SK-N-SH (cell line): ENCODE measurements around the gene IRAK2. TPM values are rescaled to one million over a fixed set of nuclear protein-coding genes. Genes with fewer than 3 reads are reported as not detected.

ENCODE experiments used
- CTCF ChIA-PET: fragments of 300-600, 350-600 bp; formaldehyde crosslinking; extraction: SDS; loops from one replicate; lab custom pipeline; 2021; lab: Yijun Ruan, JAX
- POLR2A ChIA-PET: fragments of 350-600 bp; sonication (Branson Sonifier 250); formaldehyde crosslinking; extraction: SDS; loops from one replicate; lab custom pipeline; 2020; ENCODE audit warnings: antibody characterized with exemption, inconsistent platforms; lab: Yijun Ruan, JAX
- DNase-seq: peaks from one replicate; pipeline ENCODE4 v3.0.0; 2012
- H2AFZ ChIP-seq: fragments of 200-600 bp; sonication (generic); 2 replicates; pipeline ENCODE4 v1.8.1; 2016; ENCODE audit warnings: antibody characterized with exemption, mild to moderate bottlenecking, low read depth
- H3F3A ChIP-seq: fragments of 200-600 bp; sonication (generic); replicated peaks from 2 replicates; pipeline ENCODE3; 2016; ENCODE audit warnings: antibody characterized with exemption, mild to moderate bottlenecking; ENCODE audit not compliant: insufficient read depth
- H3K27ac ChIP-seq, 2 experiments: fragments of 200-500 bp in 1 of 2; fragments of 200-600 bp in 1 of 2; sonication (Bioruptor generic) in 1 of 2; sonication (generic), shearing (Covaris generic) in 1 of 2; 2 replicates each; pipeline versions ENCODE4 v1.5.1 to v1.6.1; 2014 to 2016; ENCODE audit warnings: low read depth in 2 of 2, inconsistent platforms in 1 of 2, low read length in 1 of 2, mild to moderate bottlenecking in 1 of 2, mixed read lengths in 1 of 2
- H3K27me3 ChIP-seq: fragments of 200-600 bp; sonication (generic), shearing (Covaris generic); 2 replicates; pipeline ENCODE4 v1.6.1; 2016; ENCODE audit warnings: mixed run types; ENCODE audit not compliant: insufficient read depth
- H3K36me3 ChIP-seq, 2 experiments: fragments of 200-500 bp in 1 of 2; fragments of 200-600 bp in 1 of 2; sonication (Bioruptor generic) in 1 of 2; sonication (generic) in 1 of 2; replicated peaks in 1 of 2; 2 replicates each; pipeline versions ENCODE3 to v1.5.1; 2014 to 2016; ENCODE audit warnings: low read length in 1 of 2, mild to moderate bottlenecking in 1 of 2; ENCODE audit not compliant: insufficient read depth in 2 of 2, control insufficient read depth in 1 of 2
- H3K4me1 ChIP-seq, 2 experiments: fragments of 200-500 bp in 1 of 2; fragments of 200-600 bp in 1 of 2; sonication (Bioruptor generic) in 1 of 2; sonication (generic), shearing (Covaris generic) in 1 of 2; 2 replicates each; pipeline versions ENCODE4 v1.5.1 to v1.6.1; 2014 to 2016; ENCODE audit warnings: low read depth in 1 of 2, low read length in 1 of 2, mixed run types in 1 of 2; ENCODE audit not compliant: insufficient read depth in 2 of 2, control insufficient read depth in 1 of 2
- H3K4me2 ChIP-seq: fragments of 200-600 bp; sonication (generic), shearing (Covaris generic); 2 replicates; pipeline ENCODE4 v1.6.1; 2017; ENCODE audit warnings: mixed run types
- H3K4me3 ChIP-seq, 2 experiments: fragments of 200-500 bp in 1 of 2; fragments of 200-600 bp in 1 of 2; sonication (Bioruptor generic) in 1 of 2; sonication (generic), shearing (Covaris generic) in 1 of 2; 2 replicates each; pipeline versions ENCODE4 v1.5.1 to v1.8.1; 2014 to 2016; ENCODE audit warnings: low read depth in 2 of 2, inconsistent platforms in 1 of 2, low read length in 1 of 2, mild to moderate bottlenecking in 1 of 2, mixed read lengths in 1 of 2, moderate library complexity in 1 of 2
- H3K79me2 ChIP-seq: fragments of 200-600 bp; sonication (generic); 2 replicates; pipeline ENCODE4 v1.8.1; 2017; ENCODE audit warnings: mild to moderate bottlenecking; ENCODE audit not compliant: insufficient read depth
- H3K9ac ChIP-seq: fragments of 200-600 bp; sonication (generic); 2 replicates; pipeline ENCODE4 v1.6.1; 2017; ENCODE audit warnings: mixed run types
- H3K9me2 ChIP-seq: fragments of 200-600 bp; sonication (generic); 2 replicates; pipeline ENCODE4 v1.6.1; 2017; ENCODE audit warnings: mixed run types
- H3K9me3 ChIP-seq: fragments of 200-600 bp; sonication (generic); 2 replicates; pipeline ENCODE4 v1.6.1; 2017; ENCODE audit warnings: mixed run types, mild to moderate bottlenecking, moderate library complexity
- H4K20me1 ChIP-seq: fragments of 200-600 bp; sonication (generic); 2 replicates; pipeline ENCODE4 v1.6.1; 2017; ENCODE audit warnings: mild to moderate bottlenecking, mixed run types; ENCODE audit not compliant: insufficient read depth
- CHD2 ChIP-seq: fragments of 150-350 bp; IDR thresholded peaks from 2 replicates; pipeline ENCODE4 v1.6.1; 2018; ENCODE audit warnings: low read length; ENCODE audit not compliant: partially characterized antibody
- EZH2phosphoT487 ChIP-seq: fragments of 200-600 bp; sonication (generic); IDR thresholded peaks from 2 replicates; pipeline ENCODE4 v1.6.1; 2017; ENCODE audit warnings: low read depth, mixed run types, mild to moderate bottlenecking, antibody characterized with exemption, moderate library complexity, borderline replicate concordance
- FOSL2 ChIP-seq: IDR thresholded peaks from 2 replicates; pipeline ENCODE4 v1.4.0; 2012; ENCODE audit warnings: low read depth, mild to moderate bottlenecking, moderate library complexity, borderline replicate concordance
- FOXJ3 ChIP-seq: sonication (generic); formaldehyde crosslinking; IDR thresholded peaks from 2 replicates; pipeline ENCODE4 v1.5.1; 2020; ENCODE audit warnings: mild to moderate bottlenecking, missing genetic modification reagents
- FOXM1 ChIP-seq: IDR thresholded peaks from 2 replicates; pipeline ENCODE4 v1.4.0; 2012; ENCODE audit warnings: low read depth, mild to moderate bottlenecking
- JUND ChIP-seq: IDR thresholded peaks from 2 replicates; pipeline ENCODE4 v1.4.0; 2012
- MAX ChIP-seq: IDR thresholded peaks from 2 replicates; pipeline ENCODE4 v1.4.0; 2012; ENCODE audit warnings: low read depth
- MEF2A ChIP-seq: IDR thresholded peaks from 2 replicates; pipeline ENCODE4 v1.4.0; 2012; ENCODE audit warnings: low read depth, borderline replicate concordance
- MXI1 ChIP-seq: IDR thresholded peaks from 2 replicates; pipeline ENCODE4 v1.6.1; 2012; ENCODE audit warnings: mild to moderate bottlenecking, low read depth, low read length, improper control_type of control experiment
- NFIC ChIP-seq: IDR thresholded peaks from 2 replicates; pipeline ENCODE4 v1.4.0; 2012; ENCODE audit warnings: borderline replicate concordance
- RAD21 ChIP-seq: IDR thresholded peaks from 2 replicates; pipeline ENCODE4 v1.6.1; 2012; ENCODE audit warnings: mild to moderate bottlenecking, low read length
- RCOR1 ChIP-seq: fragments of 150-350 bp; IDR thresholded peaks from 2 replicates; pipeline ENCODE4 v1.6.1; 2017; ENCODE audit warnings: antibody characterized with exemption, low read length
- RFX5 ChIP-seq: IDR thresholded peaks from 2 replicates; pipeline ENCODE4 v1.6.1; 2012; ENCODE audit warnings: mild to moderate bottlenecking, improper control_type of control experiment, low read length
- SMC3 ChIP-seq: IDR thresholded peaks from 2 replicates; pipeline ENCODE4 v1.6.1; 2012; ENCODE audit warnings: low read depth, low read length, improper control_type of control experiment
- TAF1 ChIP-seq: IDR thresholded peaks from 2 replicates; pipeline ENCODE4 v1.6.1; 2012; ENCODE audit warnings: low read depth, mild to moderate bottlenecking, low read length, moderate library complexity, borderline replicate concordance
- TEAD4 ChIP-seq: IDR thresholded peaks from 2 replicates; pipeline ENCODE4 v1.4.0; 2012; ENCODE audit warnings: mild to moderate bottlenecking, borderline replicate concordance; ENCODE audit not compliant: insufficient read depth
- WGBS: methylation state at CpG from one replicate; pipeline ENCODE4 v1.1.6; 2017; ENCODE audit warnings: low lambda C conversion rate; 5-methylcytosine and 5-hydroxymethylcytosine counted together
- polyA plus RNA-seq, 3 experiments: library from polyadenylated mRNA; depleted of rRNA; stranded (reverse); fragments of >200 nt; gene quantifications; 2 replicates each; pipeline ENCODE4 v1.2.3, GENCODE V29; 2012
- TF ChIP-seq, protein P1 (sequence below): IDR thresholded peaks from 2 replicates; pipeline ENCODE4 v1.4.0; 2012; ENCODE audit warnings: low read depth, borderline replicate concordance
- TF ChIP-seq, protein P2 (sequence below): IDR thresholded peaks from 2 replicates; pipeline ENCODE4 v1.4.0; 2012; ENCODE audit warnings: low read depth, borderline replicate concordance
- TF ChIP-seq, protein P3 (sequence below): fragments of 200-600 bp; sonication (generic); IDR thresholded peaks from 2 replicates; pipeline ENCODE4 v1.6.1; 2017; ENCODE audit warnings: antibody characterized with exemption, mild to moderate bottlenecking, moderate library complexity

The IRAK2 gene
- polyA plus RNA-seq, 1 of the 3 experiments (the other 2 are of a cell fraction), result 7.7 TPM

- Histone ChIP-seq H3K36me3 (peaks cover 10 to 26% of the 10 kb centered on the region in 2 experiments), H2AFZ (no peak overlapping the region), H3K4me3 (no peak overlapping the region), H4K20me1 (no peaks in the 10 kb centered on the region), H3K9me2 (no peaks in the 10 kb centered on the region), H3F3A (peaks cover 4% of the 10 kb centered on the region), H3K9me3 (no peaks in the 10 kb centered on the region), H3K27ac (no peak overlapping the region), H3K79me2 (no peaks in the 10 kb centered on the region), H3K4me1 (peaks cover 5 to 6% of the 10 kb centered on the region in 2 experiments; a peak in 2 of 4 replicates), H3K27me3 (no peaks in the 10 kb centered on the region), H3K9ac (no peak overlapping the region), H3K4me2 (no peak overlapping the region)
- WGBS, result 90% methylated on average over 8 of the region's 9 CpGs
- POLR2A ChIA-PET, result interaction anchor here (1.0 kb wide), 1 partner anchor 7 kb away, joined by 3 read pairs; no protein-coding TSS in a partner anchor
- TF ChIP-seq, protein P1, sequence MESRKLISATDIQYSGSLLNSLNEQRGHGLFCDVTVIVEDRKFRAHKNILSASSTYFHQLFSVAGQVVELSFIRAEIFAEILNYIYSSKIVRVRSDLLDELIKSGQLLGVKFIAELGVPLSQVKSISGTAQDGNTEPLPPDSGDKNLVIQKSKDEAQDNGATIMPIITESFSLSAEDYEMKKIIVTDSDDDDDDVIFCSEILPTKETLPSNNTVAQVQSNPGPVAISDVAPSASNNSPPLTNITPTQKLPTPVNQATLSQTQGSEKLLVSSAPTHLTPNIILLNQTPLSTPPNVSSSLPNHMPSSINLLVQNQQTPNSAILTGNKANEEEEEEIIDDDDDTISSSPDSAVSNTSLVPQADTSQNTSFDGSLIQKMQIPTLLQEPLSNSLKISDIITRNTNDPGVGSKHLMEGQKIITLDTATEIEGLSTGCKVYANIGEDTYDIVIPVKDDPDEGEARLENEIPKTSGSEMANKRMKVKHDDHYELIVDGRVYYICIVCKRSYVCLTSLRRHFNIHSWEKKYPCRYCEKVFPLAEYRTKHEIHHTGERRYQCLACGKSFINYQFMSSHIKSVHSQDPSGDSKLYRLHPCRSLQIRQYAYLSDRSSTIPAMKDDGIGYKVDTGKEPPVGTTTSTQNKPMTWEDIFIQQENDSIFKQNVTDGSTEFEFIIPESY, result no peak
- TF ChIP-seq FOXJ3, result no peak
- no peak for TF ChIP-seq SMC3
- no peak for TF ChIP-seq MXI1
- no peak for TF ChIP-seq RAD21
- TF ChIP-seq TEAD4, result no peak
- no peak for TF ChIP-seq MEF2A
- TF ChIP-seq FOXM1, result no peak
- TF ChIP-seq RFX5, result no peak
- TF ChIP-seq, protein P2, sequence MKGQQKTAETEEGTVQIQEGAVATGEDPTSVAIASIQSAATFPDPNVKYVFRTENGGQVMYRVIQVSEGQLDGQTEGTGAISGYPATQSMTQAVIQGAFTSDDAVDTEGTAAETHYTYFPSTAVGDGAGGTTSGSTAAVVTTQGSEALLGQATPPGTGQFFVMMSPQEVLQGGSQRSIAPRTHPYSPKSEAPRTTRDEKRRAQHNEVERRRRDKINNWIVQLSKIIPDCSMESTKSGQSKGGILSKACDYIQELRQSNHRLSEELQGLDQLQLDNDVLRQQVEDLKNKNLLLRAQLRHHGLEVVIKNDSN, result no peak
- no peak for TF ChIP-seq MAX
- TF ChIP-seq NFIC, result no peak
- no peak for TF ChIP-seq TAF1
- no peak for TF ChIP-seq EZH2phosphoT487
- TF ChIP-seq, protein P3, sequence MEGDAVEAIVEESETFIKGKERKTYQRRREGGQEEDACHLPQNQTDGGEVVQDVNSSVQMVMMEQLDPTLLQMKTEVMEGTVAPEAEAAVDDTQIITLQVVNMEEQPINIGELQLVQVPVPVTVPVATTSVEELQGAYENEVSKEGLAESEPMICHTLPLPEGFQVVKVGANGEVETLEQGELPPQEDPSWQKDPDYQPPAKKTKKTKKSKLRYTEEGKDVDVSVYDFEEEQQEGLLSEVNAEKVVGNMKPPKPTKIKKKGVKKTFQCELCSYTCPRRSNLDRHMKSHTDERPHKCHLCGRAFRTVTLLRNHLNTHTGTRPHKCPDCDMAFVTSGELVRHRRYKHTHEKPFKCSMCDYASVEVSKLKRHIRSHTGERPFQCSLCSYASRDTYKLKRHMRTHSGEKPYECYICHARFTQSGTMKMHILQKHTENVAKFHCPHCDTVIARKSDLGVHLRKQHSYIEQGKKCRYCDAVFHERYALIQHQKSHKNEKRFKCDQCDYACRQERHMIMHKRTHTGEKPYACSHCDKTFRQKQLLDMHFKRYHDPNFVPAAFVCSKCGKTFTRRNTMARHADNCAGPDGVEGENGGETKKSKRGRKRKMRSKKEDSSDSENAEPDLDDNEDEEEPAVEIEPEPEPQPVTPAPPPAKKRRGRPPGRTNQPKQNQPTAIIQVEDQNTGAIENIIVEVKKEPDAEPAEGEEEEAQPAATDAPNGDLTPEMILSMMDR, result no peak
- TF ChIP-seq CHD2, result no peak
- no peak for TF ChIP-seq JUND
- TF ChIP-seq FOSL2, result no peak
- no peak for TF ChIP-seq RCOR1
- no peak for DNase-seq
- CTCF ChIA-PET, result interaction anchor here (1.0 kb wide), 2 partner anchors 55 to 450 kb away, joined by 3 read pairs; no protein-coding TSS in a partner anchor
Measured at GRCh38 chr3:10289077-10289476, 124.4 kb downstream of the IRAK2 start.
